GM18508 (cell line): ENCODE measurements around the gene TCFL5.

Experiments
- ATAC-seq: cut with Tn5 transposase; IDR thresholded peaks from one replicate; pipeline ENCODE4 v1.9.1; 2021; ENCODE audit warnings: moderate number of reproducible peaks; ENCODE audit not compliant: insufficient read depth, unreplicated experiment

TCFL5 gene

DNA sequence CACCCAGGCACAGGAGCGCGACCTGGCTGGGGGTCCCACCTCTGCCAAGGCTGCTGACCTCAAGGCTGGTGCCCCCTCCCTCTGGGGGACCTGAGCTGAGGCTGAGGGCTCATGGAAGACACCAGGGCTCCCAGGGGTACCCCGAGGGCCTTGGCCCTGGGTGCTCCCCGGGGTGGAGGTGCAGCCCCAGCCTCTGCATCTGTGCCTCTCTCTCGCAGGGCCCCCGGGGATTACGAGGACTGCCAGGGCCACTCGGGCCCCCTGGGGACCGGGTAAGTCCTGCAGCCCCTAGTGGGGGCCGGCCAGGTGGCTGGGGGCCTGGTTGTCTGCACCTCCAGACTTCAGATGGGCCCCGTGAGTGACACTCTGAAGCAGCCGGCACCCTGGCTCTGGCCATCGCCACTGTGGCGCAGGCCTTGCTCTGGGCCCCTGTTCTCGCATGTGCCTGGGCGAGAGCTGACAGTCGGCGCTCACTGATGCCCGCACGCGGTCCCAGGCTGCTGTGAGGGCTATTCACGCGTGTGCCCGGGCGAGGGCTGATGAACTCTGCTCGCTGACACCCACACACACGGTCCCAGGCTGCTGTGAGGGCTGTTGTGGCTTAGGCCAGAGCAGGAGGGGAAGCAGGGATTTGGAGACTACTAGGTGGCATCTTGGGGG is 35.5 kb downstream of the TCFL5 start:
- ATAC-seq: no peak

DNA sequence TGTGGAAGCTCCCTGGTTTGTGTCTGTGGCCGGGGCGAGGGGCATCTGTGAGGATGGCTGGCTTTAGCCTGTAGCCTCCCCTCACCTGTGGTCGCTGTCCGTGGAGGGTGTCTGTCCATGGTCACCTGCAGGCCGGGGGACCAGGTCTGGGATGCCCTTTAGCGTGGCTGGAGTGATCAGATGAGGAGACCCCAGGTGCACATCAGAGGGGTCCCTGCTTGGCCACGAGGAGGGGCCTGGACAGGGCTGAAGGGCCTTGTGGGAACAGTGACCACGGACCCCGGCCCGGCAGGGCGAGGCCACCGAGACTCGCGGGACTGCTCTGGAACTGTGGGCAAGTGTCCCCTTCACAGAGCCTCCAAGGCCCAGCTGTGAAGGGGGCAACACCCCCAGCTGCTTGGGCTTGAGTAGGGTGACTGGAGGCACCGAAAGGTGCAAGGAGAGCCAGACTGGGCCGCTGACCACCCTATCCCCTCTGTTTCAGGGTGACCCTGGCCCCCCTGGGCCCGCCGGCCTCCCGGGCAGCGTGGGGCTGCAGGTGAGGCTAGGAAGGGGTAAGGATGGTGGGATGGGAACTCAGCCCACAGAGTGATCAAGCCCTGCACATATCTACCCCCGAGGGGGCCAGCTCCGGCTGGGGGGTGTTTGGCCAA is 36.2 kb downstream of the TCFL5 start:
- no peak for ATAC-seq

DNA sequence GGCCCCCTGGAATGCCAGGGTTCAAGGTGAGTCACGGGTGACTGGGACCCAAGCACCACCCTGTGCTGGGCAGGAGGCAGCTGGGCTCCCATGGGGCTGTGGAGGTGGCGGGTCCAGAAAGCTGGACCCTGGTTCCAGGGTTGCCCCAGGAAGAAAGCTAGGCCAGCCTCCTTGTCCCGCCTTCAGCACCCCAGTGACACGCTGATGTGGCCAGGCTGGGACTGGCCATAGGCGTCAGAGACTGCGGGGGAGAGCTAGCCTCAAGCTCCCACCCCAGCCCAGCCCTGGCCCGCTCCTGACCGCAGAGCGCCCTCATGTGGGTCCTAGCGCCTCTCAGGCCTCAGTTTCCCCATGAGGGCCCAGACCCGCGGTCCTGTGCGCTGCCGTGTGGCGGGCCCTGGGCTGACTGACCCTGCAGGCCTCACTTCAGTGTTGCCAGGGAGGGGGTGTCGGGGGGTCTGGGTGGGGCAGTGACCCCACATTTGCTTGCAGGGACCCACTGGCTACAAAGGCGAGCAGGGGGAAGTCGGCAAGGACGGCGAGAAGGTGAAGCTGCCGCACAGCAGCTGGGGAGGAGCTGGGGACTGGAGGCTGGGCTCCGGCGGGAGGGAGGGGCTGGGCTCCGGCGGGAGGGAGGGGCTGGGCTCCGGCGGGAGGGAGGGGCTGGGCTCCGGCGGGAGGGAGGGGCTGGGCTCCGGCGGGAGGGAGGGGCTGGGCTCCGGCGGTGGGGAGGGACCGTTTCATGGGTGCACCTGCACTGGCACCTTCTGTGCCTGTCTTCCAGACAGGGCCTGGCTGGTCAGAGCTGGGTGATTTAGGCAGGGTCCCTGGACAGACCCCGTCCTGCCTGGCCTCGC is 36.9 kb downstream of the TCFL5 start:
- no peak for ATAC-seq

DNA sequence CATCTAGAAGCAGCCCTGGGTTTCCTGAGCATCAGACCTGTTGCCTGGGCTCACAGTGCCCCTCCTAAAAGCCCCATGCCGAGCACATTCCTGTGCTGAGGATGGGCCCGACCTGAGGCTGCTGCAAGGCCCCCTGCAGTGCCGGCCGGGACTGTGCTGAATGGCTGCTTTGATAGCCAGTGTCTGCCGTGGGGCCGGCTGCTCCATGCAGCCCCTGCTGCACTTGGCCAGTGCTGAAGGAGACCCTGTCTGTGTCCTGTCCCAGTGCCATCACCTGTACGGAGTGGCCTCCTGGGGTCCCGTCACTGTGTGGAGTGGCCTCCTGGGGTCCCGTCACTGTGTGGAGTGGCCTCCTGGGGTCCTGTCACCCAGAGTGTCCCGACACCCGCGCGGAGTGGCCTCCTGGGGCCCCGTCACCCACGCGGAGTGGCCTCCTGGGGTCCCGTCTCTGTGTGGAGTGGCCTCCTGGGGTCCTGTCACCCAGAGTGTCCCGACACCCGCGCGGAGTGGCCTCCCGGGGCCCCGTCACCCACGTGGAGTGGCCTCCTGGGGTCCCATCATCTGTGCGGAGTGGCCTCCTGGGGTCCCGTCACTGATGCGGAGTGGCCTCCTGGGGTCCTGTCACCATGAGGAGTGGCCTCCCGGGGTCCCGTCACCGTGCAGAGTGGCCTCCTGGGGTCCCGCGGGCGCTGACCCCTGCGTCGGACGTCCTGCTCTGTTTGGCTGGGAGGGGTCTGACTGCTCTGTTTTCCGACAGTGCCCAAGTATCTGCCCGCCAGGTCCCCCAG is 37.7 kb downstream of the TCFL5 start:
- no peak for ATAC-seq

DNA sequence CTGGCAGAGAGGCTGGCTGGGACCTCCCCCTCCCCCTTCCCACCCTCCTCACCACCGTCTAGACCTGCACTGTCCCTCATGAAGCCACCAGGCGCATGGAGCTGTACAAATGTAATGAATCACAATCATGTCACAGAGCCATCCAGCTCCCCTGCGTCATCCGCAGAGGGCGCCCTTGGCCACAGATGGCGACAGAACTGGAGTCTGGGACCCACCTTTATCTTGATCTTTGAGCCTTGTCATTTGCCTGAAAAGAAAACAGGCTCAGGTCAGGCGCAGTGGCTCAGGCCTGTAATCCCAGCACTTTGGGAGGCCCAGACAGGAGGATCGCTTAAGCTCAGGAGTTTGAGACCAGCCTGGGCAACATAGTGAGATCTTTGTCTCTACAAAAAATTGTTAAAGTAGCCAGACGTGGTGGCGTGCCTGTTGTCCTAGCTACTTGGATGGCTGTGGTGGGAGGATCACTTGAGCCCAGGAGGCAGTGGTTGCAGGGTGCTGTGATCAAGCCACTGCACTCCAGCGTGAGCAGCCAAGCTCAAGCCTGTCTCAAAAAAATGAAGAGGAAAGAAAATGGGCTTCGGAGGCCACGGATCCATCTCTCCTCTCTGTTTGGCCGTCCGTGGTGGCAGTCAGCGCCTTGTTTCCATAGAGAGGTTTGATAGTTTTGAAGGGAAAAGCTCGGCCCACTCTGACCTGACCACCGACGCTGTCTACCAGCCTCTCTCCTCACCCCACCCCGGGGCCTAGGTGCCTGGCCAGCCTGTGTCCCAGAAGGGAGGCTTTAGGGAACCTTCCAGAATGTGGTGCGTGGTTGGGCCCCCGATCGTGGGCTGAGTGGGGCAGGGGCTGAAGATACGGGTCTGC is 38.6 kb downstream of the TCFL5 start:
- no peak for ATAC-seq

DNA sequence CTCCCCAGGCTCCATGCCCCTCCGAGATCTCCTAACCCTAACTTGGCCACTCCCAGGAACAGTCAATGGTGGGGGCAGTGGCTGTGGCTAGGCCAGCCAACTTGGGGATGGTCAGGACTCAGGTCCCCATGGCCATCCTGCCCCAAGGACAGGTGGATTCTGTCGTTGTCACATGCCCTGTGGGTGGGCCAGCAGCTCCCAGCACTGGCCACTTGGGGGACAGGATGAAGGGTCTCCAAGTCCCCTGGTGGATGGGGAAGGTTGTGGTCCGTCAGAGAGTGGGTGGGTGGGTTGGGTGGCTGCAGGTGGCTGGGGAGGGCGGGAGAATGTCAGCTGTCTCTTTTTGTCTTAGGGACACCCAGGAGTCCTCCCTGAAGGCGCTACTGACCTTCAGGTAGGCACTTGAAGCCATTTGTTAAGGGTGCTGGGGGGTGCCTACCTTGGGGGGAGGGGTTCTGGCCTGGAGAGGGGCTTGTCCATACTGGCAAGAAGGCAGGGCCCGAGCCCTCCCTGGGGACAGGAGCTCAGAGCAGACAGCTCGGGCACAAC is 39.3 kb downstream of the TCFL5 start:
- ATAC-seq: no peak

DNA sequence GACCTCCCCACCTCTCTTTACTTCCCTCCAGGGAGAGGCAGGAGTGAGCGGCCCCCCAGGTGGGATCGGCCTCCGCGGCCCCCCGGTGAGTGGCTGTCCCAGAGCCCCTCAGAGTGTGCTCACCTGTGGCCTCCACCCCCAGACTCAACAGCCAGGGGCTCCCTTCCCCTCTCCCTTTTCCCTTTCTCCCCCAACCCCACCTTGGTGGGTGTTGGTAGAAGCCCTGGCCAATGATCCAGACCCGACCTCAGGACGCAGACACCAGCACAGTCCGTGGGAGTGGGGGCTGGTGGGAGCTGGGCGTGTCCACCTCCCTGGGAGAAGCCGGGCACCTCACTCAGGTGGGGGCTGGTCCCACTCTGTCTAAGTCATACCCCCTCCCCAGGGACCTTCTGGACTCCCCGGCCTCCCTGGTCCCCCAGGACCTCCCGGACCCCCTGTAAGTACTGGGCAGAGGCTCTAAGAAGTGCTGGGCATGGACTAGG is 39.9 kb downstream of the TCFL5 start:
- ATAC-seq: no peak

DNA sequence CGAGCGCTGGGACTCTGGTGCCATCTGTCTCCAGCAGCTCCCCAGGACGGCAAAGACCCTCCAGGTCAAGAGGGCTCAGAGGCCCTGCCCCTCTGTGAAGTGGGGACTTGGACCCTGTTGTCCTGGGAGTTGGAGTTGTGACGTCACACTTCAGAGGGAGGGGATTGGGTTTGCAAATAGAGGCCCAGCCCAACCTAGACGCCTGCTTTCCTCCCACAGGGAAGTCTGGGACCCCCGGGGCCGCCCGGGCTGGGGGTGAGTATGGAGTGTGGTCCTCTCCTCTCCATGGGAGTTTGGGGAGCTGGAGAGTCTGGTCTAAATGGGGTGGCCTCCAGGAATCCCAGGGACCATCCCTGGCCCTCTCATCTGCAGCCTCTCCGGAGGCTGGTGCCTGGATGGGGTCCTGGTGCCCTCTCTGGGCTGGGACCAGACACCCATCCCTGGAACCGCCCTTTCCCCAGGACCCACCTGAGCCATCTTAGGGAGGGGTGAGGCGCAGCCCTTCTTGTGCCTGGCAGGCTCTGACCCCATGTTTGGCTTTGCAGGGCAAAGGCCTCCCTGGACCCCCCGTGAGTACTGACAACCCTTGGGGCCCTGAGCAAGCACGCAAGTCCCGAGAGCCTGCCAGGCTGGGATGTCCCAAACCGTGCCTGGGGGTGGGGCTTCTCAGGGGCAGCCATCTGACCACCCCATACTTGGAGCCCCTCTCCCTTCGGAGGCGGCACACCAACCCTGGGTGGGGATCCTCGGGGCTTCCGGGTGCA is 40.5 kb downstream of the TCFL5 start:
- no peak for ATAC-seq

DNA sequence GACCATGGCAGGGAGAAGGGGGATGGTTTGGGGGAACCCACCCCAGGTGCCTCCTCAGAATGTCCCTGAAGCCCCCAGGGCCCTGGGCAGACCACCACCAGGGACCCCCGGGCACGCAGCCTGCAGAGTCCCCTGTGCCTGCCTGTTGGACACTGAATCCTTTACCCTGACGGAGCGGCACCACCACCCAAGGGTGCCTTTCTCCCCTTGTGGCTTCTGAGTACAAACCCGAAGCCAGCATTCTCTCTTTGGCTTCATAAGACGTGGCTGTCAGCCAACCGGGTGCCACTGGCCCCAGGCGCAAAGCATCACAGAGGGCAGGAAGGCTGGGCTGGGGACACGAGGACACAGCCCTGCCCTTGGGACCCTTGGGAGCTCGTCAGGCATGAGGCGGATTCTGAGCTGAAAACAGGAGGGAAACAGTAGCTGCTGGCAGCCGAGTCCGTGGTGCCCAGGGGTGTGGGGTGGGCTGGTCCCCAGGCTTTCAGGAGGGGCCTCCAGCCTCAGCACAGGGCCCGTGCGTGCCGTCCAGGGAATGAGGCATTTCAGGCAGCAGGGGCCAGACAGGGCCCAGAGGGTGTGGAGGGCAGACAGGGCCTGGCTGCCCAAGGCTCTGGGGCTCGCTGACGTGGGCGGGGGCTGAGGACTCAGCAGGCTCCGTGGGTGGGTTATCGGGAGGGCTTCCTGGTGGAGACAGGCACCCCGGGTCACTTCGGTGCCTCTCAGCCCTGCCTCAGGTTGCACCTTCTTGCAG is 41.2 kb downstream of the TCFL5 start:
- ATAC-seq: no peak

DNA sequence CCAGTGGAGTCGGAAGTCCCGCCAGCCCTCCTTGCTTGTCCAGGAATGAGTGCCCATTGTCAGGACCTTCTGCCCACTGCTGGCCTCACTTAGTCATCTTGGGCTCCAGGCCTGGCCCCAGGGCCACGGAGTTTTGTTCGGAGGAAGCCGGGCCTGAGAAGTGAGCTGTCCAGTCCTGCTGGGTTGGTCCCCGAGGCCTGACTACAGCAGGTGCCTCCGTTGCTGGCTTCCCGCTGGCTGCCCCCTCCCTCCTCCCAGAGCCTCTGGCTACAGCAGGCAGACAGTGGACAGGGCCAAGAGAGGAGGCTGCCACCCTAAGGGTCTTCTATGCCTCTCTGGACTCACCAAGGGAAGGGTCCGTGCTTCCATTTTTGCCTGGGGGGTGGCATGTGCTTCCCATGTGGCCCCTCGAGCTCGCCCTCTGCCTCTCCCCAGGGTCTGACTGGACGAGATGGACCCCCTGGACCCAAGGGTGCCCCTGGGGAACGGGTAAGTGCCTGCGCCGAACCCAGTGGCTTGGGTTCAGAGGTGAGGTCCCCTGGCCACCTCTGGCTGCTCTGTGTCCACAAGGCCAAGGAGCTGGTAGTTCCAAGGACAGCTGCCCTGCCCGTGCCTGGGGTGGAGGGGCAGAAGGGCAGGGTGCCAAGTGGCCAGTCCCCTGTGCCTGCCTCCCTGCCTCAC is 42.0 kb downstream of the TCFL5 start:
- ATAC-seq: no peak

DNA sequence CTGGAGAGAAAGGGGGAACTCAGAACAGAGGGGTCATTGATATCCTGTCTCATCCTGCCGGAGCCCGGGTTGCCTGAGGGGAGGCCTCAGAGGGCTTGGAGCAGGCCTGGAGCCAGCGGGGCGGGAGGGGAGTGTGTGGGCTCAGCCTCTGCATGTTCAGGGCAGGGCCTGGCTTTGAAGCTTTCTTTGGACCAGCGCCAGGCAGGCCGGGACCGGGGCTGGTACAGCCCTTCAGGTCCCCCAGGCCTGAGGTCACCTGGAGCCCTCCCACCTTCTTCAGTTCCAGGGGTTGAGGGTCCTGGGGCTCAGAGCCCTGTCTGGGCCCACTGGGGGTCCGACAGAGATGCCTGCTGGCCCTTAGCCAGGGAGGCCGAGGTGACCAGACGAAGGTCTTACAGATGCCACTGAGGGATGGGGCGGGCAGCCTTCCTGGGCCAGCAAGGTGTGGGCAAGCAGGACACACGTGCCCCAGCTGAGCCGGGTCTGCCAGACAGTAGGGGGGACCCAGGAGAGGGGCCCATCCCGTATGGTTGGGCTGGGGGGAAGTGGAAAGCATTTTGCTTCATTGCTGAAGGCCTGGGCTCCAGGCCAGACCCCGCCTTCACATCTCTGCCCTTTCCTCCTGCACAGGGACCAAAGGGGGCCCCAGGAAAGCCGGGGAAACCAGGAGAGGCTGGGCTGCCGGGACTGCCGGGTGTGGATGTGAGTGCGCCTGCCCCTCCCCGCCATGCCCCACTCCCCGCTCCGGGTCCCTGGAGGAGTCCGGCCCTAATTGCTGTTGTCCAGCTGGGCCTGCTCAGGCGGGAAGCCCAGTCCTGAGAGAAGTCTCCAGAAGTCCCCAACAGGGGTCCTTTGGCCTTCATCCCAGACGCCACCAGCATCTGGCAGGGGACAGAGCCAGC is 42.8 kb downstream of the TCFL5 start:
- ATAC-seq: no peak

DNA sequence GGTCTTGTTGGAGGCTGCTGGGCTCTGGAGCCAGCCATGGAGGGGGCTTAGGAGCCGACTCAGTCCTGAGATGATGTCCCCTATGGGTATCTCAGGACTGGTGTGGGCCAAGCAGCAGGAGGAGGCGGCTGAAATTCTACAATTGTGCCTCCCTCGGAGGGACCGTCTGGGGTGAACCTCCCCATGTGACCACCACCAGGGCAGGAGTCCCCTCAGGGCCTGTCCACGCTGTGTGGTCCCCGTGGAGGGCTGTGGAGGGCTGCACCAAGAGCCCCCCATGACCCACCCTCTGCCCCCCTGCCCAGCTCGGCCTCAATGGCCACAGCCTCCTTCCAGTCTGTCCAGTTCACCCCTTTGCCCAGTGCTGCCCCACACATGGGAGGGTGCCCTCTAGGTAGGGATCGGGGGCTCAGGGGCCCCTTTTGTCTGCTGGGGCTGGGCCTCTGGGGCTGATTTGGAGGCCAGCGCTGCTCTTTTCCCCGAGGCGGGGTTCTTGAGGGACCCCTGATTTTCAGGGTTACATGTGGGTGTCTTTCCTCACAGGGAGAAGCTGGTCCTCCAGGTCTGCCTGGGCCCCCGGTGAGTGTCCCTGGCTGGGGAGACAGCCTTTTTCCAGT is 43.5 kb downstream of the TCFL5 start:
- no peak for ATAC-seq

DNA sequence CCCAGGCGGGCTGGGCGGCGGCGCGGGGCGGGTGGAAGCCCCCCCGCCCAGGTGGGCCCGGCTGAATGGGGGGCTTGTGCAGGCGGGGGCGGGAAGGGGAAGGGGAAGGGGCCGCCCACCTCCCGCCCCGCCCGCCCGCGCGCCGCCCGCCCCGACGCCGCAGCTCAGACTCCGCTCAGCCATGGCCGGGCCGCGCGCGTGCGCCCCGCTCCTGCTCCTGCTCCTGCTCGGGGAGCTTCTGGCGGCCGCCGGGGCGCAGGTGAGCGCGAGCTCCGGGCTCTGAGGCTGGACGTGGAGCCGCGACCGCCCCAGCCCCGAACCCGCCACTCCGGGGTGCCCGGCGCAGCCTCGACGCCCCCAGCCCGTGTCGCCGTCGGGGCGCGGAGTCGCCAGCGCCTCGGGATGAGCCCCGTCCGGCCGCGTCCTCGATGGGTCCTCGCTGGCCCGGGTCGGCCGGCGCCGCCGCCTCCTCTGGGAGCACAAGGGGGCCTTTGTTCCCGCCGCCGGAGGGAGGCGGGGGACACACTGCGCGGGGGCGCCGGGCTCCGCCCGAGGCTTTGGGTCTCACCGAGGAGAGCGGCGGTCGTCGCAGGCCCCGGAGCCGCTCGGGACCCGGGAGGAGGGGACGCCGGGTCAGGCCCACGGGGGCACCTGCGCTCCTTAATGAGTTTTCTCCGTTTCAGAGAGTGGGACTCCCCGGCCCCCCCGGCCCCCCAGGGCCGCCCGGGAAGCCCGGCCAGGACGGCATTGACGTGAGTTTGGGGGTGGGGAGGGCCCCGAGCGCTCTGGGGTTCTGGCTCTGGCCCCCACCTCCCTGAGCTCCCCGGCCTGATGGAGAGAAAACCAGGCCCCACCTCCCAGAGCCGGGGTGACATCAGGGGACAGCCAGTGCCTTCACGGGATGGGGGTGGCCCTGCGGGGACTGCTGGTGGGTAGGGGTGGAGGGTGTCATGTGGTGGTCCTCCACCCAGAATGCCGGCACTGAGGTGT is 44.4 kb downstream of the TCFL5 start, which contains the start of gene COL9A3:
COL9A3 (plus strand) TSS at position 167 of the 990 bp plus-strand sequence; CDS start at position 182, 15 bp downstream.
- no peak for ATAC-seq

DNA sequence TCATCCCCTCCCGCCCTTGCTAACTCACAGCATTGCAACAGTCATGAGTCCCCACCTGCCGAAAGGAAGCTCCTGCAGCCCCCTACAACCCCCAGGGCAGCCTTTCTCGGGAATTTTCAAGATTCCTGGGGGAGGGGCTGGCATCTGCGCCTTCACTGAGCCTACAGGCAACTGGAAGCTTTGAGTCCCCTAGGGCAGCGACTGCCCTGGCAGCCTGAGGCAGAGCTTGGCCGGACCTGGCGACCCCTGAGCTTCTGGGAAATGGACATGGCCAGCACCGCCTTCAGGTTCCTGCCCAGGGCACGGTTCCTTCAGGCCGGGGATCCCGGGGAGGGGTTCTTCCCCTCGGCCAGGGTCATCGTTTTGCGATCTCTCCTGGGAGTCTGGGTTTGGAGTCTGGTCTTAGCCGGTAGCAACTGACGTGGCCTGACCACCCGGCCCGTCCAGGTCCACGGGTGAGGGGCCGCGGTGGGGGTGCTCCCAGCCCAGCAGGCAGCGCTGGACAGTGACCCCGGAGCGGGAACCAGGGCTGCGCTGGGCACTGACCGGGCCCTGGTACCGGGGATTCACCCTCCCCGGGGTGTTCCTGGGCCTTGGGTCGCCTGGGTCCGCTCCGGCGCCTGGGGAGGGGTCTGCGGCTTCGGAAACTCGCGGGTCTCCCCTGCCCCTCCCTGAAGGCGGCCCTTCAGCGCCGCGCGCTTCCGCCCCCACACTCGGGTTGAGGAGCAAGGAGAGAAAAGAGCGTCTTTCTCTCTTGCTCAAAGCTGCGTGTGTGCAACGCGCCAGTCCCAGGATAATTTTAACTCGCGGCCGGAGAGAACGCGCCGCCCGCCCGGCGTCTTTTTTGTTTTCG is 45.4 kb downstream of the TCFL5 start:
- no peak for ATAC-seq
